HG02970 (cell line): ENCODE results near the gene C17orf75.

Experiments
- ATAC-seq: cut with Tn5 transposase; IDR thresholded peaks from one replicate; pipeline ENCODE4 v1.9.1; 2021; ENCODE audit warnings: mild to moderate bottlenecking, moderate library complexity, moderate number of reproducible peaks; ENCODE audit not compliant: unreplicated experiment, low FRiP score

Gene C17orf75

DNA sequence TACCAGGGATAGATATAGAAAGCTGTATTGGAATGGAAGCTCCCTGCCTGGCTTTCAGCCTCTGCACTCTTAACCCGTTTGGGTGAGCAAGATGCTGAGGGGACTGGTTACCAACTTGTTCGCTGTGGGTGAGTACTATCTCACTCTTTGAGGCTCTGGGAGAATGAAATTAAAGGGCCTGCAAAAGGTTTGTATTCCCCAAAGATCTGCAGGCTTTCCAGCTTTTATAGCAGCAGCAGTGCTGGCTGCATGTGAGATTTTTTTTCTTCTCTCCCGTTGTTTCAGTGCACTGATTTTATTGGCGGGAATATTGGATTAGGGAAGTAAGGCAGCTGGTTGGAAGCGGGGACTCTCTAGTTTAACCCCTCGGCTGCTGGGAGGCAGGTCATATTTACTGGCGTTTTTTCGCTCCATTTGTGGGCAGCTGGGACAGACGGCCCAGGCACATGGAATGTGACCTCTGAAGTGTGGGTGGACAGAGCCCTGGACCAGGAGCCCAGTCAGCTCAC is 30.9 kb downstream of the C17orf75 start:
- ATAC-seq = no peak

DNA sequence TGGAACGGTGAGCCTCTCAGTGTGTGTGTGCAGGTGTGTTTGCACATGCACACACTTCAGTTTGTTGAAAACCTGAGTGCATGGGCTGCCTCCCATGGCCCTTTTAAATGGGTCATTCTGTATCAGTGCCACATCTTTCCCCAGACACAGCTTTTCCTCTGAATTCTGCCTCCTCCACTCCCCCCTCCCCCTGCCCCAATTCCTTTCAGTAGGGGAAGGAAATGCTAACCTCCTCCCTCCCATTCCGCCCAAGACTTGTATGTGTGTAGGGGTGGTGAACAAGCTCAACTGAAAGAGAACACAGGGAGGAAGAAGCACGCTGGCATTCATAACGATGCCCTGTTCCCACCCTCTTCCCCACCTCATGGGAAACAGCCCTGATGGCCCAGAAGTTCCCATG is 34.3 kb downstream of the C17orf75 start:
- ATAC-seq = no peak

DNA sequence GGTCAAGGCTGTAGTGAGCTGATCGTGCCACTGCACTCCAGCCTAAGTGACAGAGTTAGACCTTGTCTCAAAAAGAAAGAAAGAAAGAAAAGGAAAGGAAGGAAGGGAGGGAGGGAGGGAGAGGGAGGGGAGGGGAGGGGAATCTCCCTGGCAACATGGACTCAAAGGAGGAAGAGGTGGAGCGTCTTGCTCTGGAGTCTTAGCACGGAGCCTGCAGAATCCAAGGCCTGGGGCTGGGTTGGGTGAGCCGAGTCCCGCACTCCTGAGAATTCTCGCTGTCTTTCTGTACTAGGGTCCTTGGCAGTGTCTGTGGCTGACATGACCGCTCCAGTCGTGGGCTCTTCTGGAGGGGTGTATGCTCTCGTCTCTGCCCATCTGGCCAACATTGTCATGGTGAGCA is 36.9 kb downstream of the C17orf75 start:
- no peak for ATAC-seq

DNA sequence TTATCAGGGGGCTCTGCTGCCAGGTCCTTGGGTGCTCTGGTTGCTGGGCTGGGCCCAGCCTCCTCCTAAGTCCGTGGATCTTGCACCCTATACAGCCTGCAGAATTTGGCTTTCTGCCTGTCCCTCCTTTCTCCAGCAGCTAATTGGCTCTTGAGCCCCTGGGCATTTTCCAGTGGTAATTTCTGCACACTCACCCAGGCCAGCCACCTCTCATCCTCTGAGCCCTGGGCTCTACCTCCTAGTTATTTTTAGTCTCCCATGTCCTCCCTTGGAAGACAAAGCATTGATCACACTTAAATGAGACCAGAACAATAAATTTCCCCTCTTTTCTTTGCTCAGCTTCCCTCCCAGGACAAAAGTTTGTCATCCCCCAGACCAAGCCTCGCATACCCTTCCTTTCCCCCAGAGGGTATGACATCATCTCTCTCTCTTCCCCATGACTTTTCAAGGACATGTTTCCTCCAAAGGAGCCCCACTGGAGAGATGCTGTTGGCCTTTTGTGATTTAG is 38.1 kb downstream of the C17orf75 start:
- ATAC-seq = no peak

DNA sequence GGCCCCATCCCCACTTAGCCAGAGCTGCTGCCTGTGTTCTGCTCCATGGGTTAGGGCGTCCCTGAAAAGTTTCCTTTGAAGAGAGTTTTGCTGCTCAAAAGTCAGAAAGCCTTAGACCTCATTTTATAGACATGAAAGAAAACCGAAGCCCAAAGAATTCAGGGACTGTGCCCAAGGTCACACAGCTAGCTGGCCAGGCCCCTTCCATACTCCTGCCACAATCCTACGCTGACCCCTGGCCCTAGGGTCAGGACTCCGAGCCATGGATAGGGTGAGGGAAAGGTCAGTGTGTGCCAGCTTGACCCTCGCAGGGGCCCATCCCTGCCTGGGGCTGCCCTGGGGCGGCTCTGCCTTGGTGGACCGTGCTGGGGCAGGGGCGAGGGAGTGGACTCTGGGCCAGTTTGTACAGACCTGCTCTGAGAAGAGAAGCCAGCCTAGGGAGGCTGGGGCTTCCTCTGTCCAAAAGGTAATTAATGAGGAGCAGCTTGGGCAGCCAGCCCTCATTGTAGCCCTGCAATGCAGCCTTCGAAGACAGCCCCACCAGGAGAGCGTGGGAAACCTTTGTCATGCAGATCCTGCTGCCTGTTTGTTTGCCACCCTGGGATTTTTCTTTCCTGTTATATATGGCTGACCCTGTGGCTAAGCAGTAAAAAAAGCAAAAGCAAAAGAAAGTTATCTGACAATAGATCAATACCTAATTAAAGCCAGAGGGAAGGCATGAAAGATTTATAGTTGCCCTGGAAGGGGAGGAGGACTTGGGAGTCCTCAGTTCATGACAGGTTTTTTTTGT is 38.9 kb downstream of the C17orf75 start:
- ATAC-seq = no peak

DNA sequence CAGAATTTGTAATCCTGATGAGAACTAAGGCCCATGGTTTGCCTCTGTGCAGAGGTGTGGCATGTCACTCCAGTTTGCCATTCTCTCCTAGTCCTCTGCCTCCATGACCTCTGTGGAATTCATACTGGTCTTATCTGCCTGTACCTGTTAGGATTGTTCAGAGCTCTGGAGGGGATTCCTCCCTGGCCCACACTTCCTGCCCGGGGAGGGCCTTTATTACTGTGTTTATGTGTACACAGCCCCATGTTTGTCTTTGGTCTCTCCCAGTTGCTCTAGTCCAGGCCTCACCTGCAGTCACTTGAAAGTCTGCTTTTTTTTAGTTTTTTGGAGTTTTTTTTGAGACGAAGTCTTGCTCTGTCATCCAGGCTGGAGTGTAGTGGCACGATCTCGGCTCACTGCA is 39.9 kb downstream of the C17orf75 start:
- ATAC-seq = no peak

DNA sequence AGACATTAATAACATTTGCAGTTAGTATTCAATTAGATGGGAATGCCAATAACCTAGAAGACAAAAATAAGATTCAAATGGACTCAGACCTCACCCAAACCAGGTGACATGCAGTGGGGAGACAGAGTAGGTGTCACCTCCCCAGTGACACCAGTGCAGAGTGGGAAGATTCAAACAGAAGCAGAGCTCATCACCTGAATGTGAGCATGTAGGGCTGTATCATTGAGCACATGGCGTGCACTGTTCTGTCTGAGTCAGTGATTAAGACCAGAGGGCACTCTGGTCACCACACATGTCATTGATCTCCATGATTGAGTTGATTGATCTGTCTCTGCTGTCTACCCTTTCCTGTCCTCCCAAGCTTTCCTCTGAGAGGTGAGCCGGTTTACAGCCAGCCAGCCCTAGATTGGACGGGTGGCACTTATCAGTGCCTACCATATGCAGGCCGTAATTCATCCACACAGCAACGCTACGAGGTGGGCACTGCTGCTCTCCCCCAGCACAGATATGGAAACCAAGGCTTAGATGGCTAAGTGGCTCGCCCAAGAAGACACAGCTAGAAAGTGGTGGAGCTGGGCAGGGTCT is 42.3 kb downstream of the C17orf75 start:
- ATAC-seq = no peak

DNA sequence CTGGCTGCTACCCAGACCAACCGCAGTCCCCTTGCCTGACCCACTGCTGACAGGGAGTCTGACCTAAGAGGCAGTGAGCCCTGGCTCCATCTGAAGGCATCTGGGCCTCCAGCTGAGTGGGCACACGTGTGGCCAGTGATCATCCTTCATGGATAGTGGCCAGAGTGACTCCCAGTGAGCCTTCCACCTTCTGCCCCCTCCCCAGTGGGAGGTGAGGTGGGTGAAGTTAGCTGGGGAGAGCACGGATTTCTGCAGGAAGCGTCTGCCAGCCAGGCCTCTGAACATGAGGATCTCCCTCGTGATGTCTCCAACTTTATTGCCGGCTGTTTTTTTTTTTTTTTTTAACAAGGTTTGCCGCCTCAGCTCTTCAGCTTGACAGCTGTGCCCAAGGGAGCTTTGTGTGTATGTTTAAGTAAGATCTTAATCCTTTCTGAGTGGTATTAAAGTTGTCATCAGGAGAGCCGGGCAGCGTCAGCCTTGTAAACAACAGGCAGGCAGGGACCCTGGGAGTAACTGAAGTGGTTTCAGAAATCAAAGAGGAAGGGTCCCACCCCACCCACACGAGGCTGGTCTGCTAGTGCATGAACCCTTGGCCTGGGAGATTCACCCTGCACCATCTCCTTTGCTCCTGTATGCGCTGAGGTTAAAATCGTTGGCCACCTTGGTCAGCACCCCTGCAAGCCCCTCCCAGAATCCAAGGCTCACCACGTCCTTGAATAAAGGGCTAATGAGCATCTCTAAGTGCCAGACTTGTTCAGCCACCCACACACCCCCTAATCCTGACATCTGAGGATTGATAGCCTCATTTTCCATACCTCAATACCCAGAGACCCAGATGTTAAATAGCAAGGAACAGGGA is 43.0 kb downstream of the C17orf75 start:
- ATAC-seq = no peak

DNA sequence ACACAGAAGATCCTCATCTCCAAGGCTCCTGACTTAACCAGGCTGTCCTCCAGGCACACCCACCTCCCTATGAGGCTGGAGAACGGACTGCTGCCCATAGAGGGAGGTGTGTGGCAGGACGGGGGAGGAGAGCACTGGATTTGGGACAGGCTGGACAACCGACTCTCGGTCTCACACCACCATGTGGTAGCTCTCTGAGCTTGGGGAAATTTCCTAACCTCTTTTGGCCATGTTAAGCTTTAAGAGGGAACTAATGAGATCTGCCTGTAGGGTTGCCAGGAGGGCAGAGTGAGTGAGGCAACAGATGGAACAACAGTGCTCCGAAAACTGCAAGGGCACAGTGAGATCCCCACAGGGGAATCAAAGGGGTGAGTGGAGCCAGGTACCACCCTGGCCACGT is 43.7 kb downstream of the C17orf75 start:
- ATAC-seq = no peak

DNA sequence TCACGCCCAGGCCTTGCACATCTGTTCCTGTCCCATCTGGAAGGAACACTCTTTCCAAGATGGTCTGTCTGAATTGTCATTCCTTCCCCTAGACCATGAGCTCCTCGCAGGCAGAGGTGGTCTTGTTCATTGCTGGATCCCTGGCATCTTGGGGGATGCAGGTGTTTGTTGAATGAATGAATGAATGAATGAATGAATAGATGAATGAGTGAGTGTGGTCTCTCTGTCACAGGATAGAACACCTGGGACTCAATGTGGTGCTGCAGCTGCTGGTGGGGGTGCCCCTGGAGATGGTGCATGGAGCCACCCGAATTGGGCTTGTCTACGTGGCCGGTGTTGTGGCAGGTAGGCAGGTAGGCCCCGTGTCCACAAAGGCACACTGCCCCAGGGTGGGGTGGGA is 44.1 kb downstream of the C17orf75 start:
- no peak for ATAC-seq

DNA sequence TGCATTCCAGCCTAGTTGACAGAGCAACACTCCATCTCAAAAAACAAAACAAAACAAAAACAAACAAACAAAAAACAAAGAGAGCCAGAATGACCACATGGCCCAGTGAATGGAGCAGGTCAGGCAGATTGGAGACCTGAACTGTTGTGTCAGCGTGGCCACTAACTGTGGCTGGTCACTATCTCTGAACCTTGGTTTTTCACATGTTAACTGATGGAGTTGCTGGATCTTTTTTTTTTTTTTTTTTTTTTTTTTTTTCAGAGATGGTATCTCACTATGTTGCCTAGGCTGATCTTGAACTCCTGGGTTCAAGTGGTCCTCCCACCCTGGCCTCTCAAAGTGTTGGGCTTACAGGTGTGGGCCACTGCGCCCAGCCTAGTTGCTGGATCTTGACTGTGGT is 44.5 kb downstream of the C17orf75 start:
- no peak for ATAC-seq

DNA sequence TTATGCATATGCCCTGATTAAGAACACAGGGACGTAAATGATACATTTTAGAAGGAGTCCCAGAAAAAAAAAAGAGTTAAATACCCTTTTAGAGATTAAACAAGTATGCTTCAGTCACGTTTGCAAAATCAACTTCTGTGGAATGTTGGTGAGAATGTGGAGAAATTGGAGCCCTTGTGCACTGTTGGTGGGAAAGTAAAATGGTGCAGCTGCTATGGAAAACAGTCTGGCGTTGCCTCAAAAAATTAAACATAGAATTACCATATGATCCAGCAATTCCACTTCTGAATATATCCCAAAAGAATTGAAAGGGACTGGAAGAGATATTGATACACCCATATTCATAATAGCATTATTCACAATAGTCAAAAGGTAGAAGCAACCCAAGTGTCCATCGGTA is 49.9 kb downstream of the C17orf75 start:
- no peak for ATAC-seq

DNA sequence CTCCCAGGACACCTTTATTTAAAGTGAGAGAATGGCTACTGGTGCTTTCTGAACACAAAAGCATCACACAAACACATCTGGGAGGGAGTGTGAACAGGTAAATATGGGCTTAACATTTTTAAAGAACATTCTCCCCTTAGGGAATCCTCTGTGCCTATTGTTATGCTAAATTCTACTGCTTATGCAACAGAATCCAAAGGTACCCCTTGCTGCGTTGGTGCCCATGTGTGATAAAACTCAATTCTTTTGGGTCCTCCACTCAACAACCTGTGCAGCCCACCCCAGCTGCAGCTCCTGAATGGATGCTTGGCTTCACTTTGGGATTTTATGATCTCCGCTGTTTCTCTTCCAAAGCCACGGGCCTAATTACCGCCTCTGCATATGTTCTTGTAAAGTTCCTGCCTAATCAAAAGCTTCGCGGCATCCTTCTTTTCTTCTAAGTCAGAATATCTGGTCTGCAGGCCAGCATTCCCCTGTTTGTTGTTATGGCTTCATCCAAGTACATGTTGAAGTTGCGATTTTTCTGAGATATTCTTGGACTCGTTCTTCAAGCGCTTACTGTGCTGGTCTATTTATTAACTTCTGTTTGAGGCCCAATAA is 52.4 kb downstream of the C17orf75 start:
- no peak for ATAC-seq

DNA sequence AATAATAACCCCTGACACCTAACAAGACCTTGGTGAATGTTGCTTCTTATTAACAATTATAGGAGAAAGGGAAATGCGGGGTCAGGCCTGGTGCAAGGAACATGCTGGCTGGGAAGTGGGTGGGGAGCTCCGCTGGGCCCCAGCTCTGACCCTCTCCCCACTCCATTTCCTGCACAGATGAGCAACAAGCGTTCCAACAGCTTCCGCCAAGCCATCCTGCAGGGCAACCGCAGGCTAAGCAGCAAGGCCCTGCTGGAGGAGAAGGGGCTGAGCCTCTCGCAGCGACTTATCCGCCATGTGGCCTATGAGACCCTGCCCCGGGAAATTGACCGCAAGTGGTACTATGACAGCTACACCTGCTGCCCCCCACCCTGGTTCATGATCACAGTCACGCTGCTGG is 53.4 kb downstream of the C17orf75 start:
- no peak for ATAC-seq

DNA sequence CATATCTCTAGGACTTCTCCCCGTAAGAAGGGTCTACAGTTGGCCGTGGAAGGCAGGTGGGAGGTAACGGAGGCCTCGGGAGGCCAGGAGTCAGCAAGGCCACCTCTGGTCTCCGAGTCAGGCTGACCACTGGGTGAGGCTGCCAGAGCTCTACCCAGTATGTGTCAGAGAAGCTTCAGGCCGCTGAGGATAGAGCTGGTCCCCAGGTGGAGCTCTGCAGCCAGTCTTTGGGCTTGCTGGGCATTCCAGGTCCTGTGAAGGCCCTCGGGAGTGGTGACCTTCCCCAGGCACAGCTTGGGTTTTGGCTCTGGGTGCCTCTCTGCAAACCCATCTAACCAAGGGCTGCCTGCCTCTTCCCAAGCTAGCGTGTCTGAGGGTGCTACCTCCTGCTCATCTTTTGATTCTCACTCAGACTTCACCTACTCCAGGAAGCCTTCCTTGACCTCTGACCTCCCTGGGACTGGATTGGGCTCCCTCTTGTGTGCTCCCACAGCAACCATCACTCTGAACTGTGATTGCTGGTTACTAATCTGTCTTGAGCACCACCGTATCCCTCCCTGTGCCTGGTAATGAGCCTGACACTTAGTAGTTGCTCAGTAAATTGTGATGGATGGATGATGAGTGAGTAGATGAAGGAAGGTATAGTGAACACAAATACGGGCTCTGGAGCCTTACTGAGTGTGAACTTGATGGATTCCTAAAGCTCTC is 54.0 kb downstream of the C17orf75 start:
- ATAC-seq = no peak

DNA sequence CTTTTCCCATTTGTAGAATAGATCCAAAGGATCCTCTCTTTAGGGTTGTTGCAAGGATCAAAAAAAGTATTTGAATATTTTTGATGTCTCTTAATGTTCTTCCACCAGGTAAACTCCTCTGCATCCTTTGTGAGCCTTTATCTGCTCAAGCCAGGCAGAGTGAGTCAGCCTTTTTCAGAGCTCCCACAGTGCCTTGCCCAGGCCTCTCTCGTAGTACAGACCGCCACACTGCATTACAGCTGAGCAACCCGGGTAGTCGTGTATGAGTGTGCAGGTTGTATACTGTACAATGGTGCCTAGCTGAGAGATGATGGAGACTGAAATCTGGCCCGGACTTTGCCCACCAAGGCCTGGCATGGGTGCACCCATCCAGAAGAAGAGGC is 55.5 kb downstream of the C17orf75 start:
- no peak for ATAC-seq

DNA sequence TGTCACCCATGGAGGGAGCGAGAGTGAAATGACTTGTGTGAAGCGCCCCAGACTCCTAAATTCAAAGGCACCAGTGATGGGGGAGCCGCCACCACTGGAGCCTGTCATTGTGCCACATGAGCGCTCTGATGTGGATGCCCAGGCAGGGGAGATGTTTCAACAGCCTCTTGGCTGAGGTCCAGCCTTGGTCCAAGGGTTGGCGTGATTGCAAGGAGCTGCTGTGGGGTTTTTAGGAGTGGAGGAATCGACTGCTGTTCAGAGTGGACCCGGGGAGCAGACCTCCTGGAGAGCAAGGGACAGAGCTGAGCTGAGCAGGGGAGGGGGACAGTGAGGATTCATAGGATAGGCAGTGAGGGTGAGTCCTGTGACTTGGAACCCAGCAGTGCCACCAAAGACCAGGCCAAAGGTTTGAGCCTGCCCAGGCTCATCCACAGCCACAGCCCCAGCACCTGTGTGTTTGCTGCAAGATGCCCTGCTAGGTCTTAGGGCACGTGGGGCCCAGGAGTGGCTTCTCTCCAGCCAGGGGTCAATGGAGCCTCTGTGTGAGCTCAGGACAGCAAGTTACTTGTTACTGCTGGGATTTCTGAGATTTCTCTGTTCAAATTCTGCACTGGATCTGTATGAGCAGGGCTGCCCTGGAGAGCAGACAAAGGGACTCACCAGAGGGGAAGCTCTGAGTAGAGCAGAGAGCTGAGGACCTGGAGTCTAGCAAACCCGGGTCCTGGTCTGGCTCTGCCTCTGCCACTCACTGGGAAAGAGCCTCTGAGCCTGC is 56.0 kb downstream of the C17orf75 start:
- ATAC-seq = no peak

DNA sequence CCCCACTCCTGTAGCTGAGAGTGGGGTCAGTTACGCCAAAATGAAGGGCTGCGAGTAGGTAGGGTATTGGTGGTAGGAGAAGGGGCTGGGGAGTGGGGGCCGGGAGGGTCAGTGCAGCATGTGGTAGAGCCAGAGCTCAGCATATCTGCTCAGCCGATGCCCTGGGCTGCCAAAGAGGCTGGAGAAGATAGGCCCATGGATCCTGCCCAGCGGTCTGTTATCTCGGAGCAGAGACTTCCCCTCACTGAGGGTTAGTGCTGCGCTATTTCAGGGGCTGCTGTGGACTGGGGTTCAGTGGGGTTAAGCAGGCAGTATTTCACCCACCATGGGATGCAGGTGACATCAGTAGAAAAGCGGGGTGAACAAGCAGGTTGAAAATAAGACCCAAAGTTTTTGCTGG is 56.7 kb downstream of the C17orf75 start:
- ATAC-seq = no peak

DNA sequence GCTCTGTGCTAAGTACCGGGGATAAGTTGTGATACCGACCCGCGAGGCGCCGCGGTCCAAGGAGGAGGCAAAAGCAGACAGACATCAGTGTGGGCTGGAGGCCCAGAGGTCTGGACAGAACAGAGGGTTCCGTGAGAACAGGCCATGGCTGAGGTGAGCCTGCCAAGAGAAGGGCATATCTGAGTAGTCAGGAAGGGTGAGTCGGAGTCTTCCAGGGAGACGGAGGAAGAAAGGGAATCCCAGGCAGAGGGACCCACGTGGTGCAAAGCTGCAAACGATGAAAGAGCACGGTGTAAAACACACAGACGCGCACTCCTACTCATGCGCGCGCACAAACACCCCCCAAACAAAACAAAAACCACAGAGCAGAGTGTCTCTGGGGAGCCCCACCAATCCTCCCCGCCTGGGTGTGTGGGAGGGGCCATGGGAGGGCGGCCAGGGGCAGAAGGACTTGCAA is 58.2 kb downstream of the C17orf75 start:
- ATAC-seq = no peak
